Astrocyte (in vitro differentiated cells and primary cell): ENCODE measurements around the gene RPH3AL. TPM values are rescaled to one million over a fixed set of nuclear protein-coding genes. Genes with fewer than 3 reads are reported as not detected.

Experiments
- DNase-seq: peaks from one replicate; pipeline ENCODE4 v3.0.0-alpha.2; 2010; ENCODE audit warnings: low read depth
- FAIRE-seq: peaks from 2 replicates; lab custom pipeline; 2011; peaks lifted over from hg19 to GRCh38; lab: Jason Lieb, UNC
- H2AFZ ChIP-seq: 2 replicates; pipeline ENCODE4 v1.6.0; 2012; ENCODE audit warnings: low read depth, low read length, inconsistent platforms
- H3K27ac ChIP-seq: 2 replicates; pipeline ENCODE4 v1.5.1; 2011; ENCODE audit warnings: low read depth, low read length, inconsistent platforms
- H3K27me3 ChIP-seq: 2 replicates; pipeline ENCODE4 v1.6.0; 2011; ENCODE audit warnings: low read length, inconsistent platforms; ENCODE audit not compliant: insufficient read depth
- H3K36me3 ChIP-seq: 2 replicates; pipeline ENCODE4 v1.5.1; 2011; ENCODE audit warnings: low read length, inconsistent platforms; ENCODE audit not compliant: insufficient read depth
- H3K4me1 ChIP-seq: 2 replicates; pipeline ENCODE4 v1.5.1; 2011; ENCODE audit warnings: low read length, inconsistent platforms; ENCODE audit not compliant: insufficient read depth
- H3K4me2 ChIP-seq: 2 replicates; pipeline ENCODE4 v1.6.0; 2012; ENCODE audit warnings: low read length, inconsistent platforms
- H3K4me3 ChIP-seq: 2 replicates; pipeline ENCODE4 v1.5.1; 2011; ENCODE audit warnings: low read depth, mild to moderate bottlenecking, low read length, inconsistent platforms; ENCODE audit not compliant: insufficient read depth
- H3K79me2 ChIP-seq: 2 replicates; pipeline ENCODE4 v1.6.0; 2012; ENCODE audit warnings: mild to moderate bottlenecking, low read length, inconsistent platforms; ENCODE audit not compliant: insufficient read depth
- H3K9ac ChIP-seq: 2 replicates; pipeline ENCODE4 v1.6.0; 2012; ENCODE audit warnings: mild to moderate bottlenecking, low read length, inconsistent platforms
- H3K9me3 ChIP-seq: 2 replicates; pipeline ENCODE4 v1.5.1; 2012; ENCODE audit warnings: low read depth, mild to moderate bottlenecking, low read length, inconsistent platforms; ENCODE audit not compliant: insufficient read depth
- H4K20me1 ChIP-seq: 2 replicates; pipeline ENCODE4 v1.6.0; 2012; ENCODE audit warnings: low read length, inconsistent platforms; ENCODE audit not compliant: insufficient read depth
- H3K27ac Mint-ChIP-seq: one replicate; pipeline ENCODE4 v1.8.0; 2021; ENCODE audit warnings: mild to moderate bottlenecking, mixed read lengths; ENCODE audit not compliant: unreplicated experiment
- H3K27me3 Mint-ChIP-seq: one replicate; pipeline ENCODE4 v1.8.0; 2021; ENCODE audit warnings: low read depth, mixed read lengths; ENCODE audit not compliant: unreplicated experiment
- H3K36me3 Mint-ChIP-seq: one replicate; pipeline ENCODE4 v1.8.0; 2021; ENCODE audit warnings: low read depth, mixed read lengths; ENCODE audit not compliant: unreplicated experiment
- H3K4me1 Mint-ChIP-seq: one replicate; pipeline ENCODE4 v1.8.0; 2021; ENCODE audit warnings: low read depth, mixed read lengths; ENCODE audit not compliant: unreplicated experiment
- H3K4me3 Mint-ChIP-seq: one replicate; pipeline ENCODE4 v1.8.0; 2021; ENCODE audit warnings: mild to moderate bottlenecking, moderate library complexity, mixed read lengths; ENCODE audit not compliant: unreplicated experiment
- H3K9me3 Mint-ChIP-seq: one replicate; pipeline ENCODE4 v1.8.0; 2021; ENCODE audit warnings: mild to moderate bottlenecking, mixed read lengths; ENCODE audit not compliant: unreplicated experiment
- EZH2 ChIP-seq: IDR thresholded peaks from 2 replicates; pipeline ENCODE4 v1.6.1; 2012; ENCODE audit warnings: mild to moderate bottlenecking, low read length, inconsistent platforms; ENCODE audit not compliant: insufficient read depth
- total RNA-seq: library from RNA; stranded (reverse); gene quantifications from 2 replicates; pipeline ENCODE4 v1.2.1, GENCODE V29; 2021
- TF ChIP-seq, protein P1 (sequence below): IDR thresholded peaks from 2 replicates; pipeline ENCODE4 v1.5.1; 2011; ENCODE audit warnings: low read depth, mild to moderate bottlenecking, inconsistent platforms, low read length, moderate library complexity; ENCODE audit not compliant: insufficient read depth

The RPH3AL gene
- total RNA-seq, 1 donor from 2014 or later: 3.7 TPM

DNA sequence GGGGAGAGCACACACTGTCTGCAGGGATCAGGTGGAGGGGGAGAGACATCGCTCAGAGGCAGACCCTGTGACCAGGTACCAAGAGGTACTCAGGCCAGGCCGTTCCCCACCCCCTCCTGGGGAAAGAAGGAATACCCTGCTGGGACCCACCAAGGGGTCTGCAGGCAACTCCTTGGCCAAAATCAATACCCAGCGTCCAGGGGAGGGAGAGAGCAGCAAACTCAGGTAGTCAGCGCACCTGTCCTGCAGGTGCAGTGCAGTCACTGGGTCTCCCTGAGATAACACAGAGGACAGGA, 113.7 kb downstream of the RPH3AL start:
- H4K20me1 ChIP-seq: no peaks in the 10 kb centered on the region
- no peaks in the 10 kb centered on the region for H3K79me2 ChIP-seq
- DNase-seq (no peak), FAIRE-seq (no peak)
- Mint-ChIP-seq H3K27me3 (peaks cover 7% of the 10 kb centered on the region), H3K27ac (no peak overlapping the region), H3K9me3 (no peaks in the 10 kb centered on the region), H3K4me1 (no peaks in the 10 kb centered on the region), H3K36me3 (no peaks in the 10 kb centered on the region), H3K4me3 (no peak overlapping the region)
- H3K9me3 ChIP-seq: no peaks in the 10 kb centered on the region
- no peaks in the 10 kb centered on the region for H3K4me1 ChIP-seq
- no peaks in the 10 kb centered on the region for H3K36me3 ChIP-seq
- no peak overlapping the region for H3K9ac ChIP-seq
- no peak overlapping the region for H2AFZ ChIP-seq
- H3K4me3 ChIP-seq: no peak overlapping the region
- TF ChIP-seq EZH2: no peak
- TF ChIP-seq, protein P1, sequence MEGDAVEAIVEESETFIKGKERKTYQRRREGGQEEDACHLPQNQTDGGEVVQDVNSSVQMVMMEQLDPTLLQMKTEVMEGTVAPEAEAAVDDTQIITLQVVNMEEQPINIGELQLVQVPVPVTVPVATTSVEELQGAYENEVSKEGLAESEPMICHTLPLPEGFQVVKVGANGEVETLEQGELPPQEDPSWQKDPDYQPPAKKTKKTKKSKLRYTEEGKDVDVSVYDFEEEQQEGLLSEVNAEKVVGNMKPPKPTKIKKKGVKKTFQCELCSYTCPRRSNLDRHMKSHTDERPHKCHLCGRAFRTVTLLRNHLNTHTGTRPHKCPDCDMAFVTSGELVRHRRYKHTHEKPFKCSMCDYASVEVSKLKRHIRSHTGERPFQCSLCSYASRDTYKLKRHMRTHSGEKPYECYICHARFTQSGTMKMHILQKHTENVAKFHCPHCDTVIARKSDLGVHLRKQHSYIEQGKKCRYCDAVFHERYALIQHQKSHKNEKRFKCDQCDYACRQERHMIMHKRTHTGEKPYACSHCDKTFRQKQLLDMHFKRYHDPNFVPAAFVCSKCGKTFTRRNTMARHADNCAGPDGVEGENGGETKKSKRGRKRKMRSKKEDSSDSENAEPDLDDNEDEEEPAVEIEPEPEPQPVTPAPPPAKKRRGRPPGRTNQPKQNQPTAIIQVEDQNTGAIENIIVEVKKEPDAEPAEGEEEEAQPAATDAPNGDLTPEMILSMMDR: no peak
- no peak overlapping the region for H3K27ac ChIP-seq
- H3K27me3 ChIP-seq: peaks cover 3% of the 10 kb centered on the region
- no peak overlapping the region for H3K4me2 ChIP-seq

DNA sequence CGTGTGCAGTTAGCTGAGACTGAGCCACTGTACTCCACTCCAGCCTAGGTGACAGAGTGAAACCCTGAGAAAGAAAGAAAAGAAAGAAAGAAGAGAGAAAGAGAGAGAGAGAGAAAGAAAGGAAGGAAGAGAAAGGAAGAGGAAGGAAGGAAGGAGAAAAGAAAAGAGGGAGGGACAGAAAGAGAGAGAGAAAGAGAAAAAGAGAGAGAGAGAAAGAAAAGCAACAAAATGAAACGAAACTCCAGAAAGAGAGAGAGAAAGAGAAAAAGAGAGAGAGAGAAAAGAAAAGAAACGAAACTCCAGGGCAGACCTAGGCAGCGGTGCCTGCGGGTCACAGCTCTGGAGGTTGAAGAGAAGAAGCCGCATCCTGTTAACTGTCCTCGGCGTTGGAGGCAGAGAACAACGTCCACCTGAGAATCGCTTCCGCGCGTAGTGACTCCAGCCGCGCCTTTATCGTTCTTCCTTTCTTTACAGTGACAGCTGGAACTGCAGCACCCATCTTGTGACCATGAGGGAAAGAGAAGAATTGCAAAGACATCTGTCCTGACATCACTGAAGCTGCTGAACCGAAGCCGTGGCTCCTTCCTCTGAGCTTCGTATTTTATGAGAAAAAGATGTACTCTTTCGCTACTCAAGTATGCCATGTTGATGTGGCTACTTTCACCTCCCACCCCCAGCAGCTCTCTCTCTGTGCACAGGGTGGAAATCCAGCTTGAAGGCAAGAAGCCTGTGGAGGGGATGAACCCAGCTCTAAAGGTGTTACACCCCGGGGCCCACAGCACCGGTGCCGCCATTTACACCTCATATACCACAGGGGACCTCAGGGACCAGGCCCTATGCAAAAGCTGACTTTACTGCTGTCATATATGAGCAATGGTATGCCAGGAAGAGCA, 114.3 kb downstream of the RPH3AL start:
- H3K4me3 ChIP-seq: no peak overlapping the region

More for the DNA sequence above, 114.3 kb downstream of the RPH3AL start:
- TF ChIP-seq, protein P1: no peak
- TF ChIP-seq EZH2: no peak
- FAIRE-seq (no peak), DNase-seq (no peak)
- Mint-ChIP-seq H3K27me3 (peaks cover 7% of the 10 kb centered on the region), H3K9me3 (no peaks in the 10 kb centered on the region), H3K4me1 (no peaks in the 10 kb centered on the region), H3K36me3 (no peaks in the 10 kb centered on the region), H3K4me3 (no peak overlapping the region), H3K27ac (no peak overlapping the region)
- no peaks in the 10 kb centered on the region for H3K4me1 ChIP-seq
- no peaks in the 10 kb centered on the region for H3K9me3 ChIP-seq
- peaks cover 3% of the 10 kb centered on the region for H3K27me3 ChIP-seq
- no peaks in the 10 kb centered on the region for H3K79me2 ChIP-seq
- no peaks in the 10 kb centered on the region for H4K20me1 ChIP-seq
- H3K27ac ChIP-seq: no peak overlapping the region
- H2AFZ ChIP-seq: no peak overlapping the region
- no peaks in the 10 kb centered on the region for H3K36me3 ChIP-seq
- no peak overlapping the region for H3K9ac ChIP-seq
- H3K4me2 ChIP-seq: no peak overlapping the region
